ENCODE measurements around the gene FBXO44. TPM values are rescaled to one million over a fixed set of nuclear protein-coding genes. Genes with fewer than 3 reads are reported as not detected.

Gene FBXO44
- total RNA-seq, 3 donors from 2014 or later: 14.1 to 32.1 (median 31.3) TPM

DNA sequence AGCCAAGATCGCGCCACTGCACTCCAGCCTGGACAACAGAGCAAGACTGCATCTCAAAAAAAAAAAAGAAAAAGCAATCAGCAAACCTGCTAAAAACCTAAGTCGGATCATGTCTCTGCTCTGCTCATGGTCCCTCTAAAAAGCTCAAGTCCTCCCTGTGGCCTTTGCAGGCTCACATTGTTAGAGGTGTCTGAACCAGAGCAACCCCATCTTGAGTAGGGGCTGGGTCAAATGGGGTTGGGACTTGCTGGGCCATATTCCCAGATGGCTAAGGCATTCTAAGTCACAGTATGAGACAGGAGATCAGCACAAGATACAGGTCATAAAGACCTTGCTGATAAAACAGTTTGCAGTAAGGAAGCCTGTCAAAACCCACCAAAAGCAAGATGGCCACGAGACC lies 33.8 kb downstream of the FBXO44 start:
- Histone ChIP-seq H3K4me3 (no peak overlapping the region), H3K27me3 (peaks cover 6 to 31% of the 10 kb centered on the region in 2 donors)

GRCh38 chr1:11690397-11691301 lies 36.0 kb downstream of the FBXO44 start:
- peak overlapping the region in 2 of 3 donors; percentile 54 to 69 for H3K4me3 ChIP-seq
- no peaks in the 10 kb centered on the region for H3K9me3 ChIP-seq
- H3K27me3 ChIP-seq: peaks cover 6 to 31% of the 10 kb centered on the region in 2 donors
- peaks cover 11% of the 10 kb centered on the region in 2 donors for H3K4me1 ChIP-seq
- TF ChIP-seq, protein P1, sequence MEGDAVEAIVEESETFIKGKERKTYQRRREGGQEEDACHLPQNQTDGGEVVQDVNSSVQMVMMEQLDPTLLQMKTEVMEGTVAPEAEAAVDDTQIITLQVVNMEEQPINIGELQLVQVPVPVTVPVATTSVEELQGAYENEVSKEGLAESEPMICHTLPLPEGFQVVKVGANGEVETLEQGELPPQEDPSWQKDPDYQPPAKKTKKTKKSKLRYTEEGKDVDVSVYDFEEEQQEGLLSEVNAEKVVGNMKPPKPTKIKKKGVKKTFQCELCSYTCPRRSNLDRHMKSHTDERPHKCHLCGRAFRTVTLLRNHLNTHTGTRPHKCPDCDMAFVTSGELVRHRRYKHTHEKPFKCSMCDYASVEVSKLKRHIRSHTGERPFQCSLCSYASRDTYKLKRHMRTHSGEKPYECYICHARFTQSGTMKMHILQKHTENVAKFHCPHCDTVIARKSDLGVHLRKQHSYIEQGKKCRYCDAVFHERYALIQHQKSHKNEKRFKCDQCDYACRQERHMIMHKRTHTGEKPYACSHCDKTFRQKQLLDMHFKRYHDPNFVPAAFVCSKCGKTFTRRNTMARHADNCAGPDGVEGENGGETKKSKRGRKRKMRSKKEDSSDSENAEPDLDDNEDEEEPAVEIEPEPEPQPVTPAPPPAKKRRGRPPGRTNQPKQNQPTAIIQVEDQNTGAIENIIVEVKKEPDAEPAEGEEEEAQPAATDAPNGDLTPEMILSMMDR (IDR thresholded peaks at IDR 0.05): no peak
- TF ChIP-seq POLR2A (IDR thresholded peaks at IDR 0.05): no peak
- no peak for TF ChIP-seq POLR2AphosphoS5 (IDR thresholded peaks at IDR 0.05)
- DNase-seq (ENCODE audit: low spot score in 2 of 2): no peak
- H3K27ac ChIP-seq: no peak overlapping the region
- intact Hi-C loops (cut with DNase I; ENCODE audit: low total_unique reads): no loop called here
- H3K36me3 ChIP-seq: no peaks in the 10 kb centered on the region

More for the DNA sequence above, 33.8 kb downstream of the FBXO44 start:
- TF ChIP-seq POLR2A (IDR thresholded peaks at IDR 0.05) (no peak), POLR2AphosphoS5 (IDR thresholded peaks at IDR 0.05) (no peak)
- TF ChIP-seq, protein P1 (IDR thresholded peaks at IDR 0.05): no peak
- Histone ChIP-seq H3K36me3 (no peaks in the 10 kb centered on the region), H3K4me1 (peaks cover 11% of the 10 kb centered on the region in 2 donors), H3K27ac (no peak overlapping the region), H3K9me3 (no peaks in the 10 kb centered on the region)
- intact Hi-C loops (cut with DNase I; ENCODE audit: low total_unique reads): no loop called here
- no peak for DNase-seq (ENCODE audit: low spot score in 2 of 2)

DNA sequence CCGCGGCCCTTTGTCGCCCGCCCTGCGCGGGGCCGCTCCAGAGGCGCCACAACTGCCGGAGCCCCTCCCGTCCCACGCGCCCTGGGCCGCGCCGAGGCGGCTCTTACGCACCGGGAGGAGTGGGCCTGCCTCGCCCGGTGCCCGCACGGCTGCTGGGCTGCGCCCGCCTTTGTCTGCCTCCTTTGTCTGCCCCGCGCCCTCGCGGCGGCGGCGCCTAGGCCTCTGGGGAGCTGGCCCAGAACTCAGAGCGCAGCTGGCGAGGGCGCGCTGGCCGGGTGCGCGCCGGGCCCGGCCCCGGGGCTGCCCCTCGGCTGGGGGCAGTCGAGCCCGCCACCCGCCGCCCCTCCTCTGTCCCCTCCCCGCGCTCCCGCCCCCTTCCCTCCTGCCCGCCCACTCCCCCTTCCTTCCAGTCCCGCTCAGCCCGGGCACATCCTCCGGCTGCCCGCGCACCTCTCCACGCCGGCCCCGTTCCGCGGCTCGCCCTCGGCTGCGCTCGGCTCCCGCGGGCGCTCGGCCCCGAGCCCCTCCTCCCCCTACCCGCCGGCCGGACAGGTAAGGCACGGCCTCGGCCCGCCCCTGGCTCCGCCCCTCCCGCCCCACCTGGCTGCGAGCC lies 36.7 kb downstream of the FBXO44 start, which contains the start of gene DRAXIN:
DRAXIN (plus strand) TSS at position 409 of the 613 bp plus-strand sequence. CDS start 14,549 bp downstream, outside the sequence.
- Histone ChIP-seq H3K4me3 (peak within 1 kb of the TSS in 2 of 3 donors; percentile 54 to 69), H3K27ac (no peak within 1 kb of the TSS), H3K9me3 (no peaks in the 10 kb centered on the region), H3K36me3 (no peaks in the 10 kb centered on the region), H3K4me1 (peaks cover 11% of the 10 kb centered on the region in 2 donors), H3K27me3 (peaks cover 6 to 31% of the 10 kb centered on the region in 2 donors)
- intact Hi-C loops (cut with DNase I; ENCODE audit: low total_unique reads): no loop called here
- TF ChIP-seq POLR2A (IDR thresholded peaks at IDR 0.05) (no peak), POLR2AphosphoS5 (IDR thresholded peaks at IDR 0.05) (no peak)
- TF ChIP-seq, protein P1 (IDR thresholded peaks at IDR 0.05): no peak
- DNase-seq (ENCODE audit: low spot score in 2 of 2): no peak

- Histone ChIP-seq H3K9me3 (no peaks in the 10 kb centered on the region), H3K27ac (no peak overlapping the region), H3K27me3 (peaks cover 6 to 31% of the 10 kb centered on the region in 2 donors), H3K4me3 (peak overlapping the region in 2 of 3 donors; percentile 54 to 69), H3K4me1 (peaks cover 11% of the 10 kb centered on the region in 2 donors), H3K36me3 (no peaks in the 10 kb centered on the region)
- DNase-seq (ENCODE audit: low spot score in 2 of 2): no peak
- intact Hi-C loops (cut with DNase I; ENCODE audit: low total_unique reads): no loop called here
- TF ChIP-seq POLR2A (IDR thresholded peaks at IDR 0.05): no peak
- TF ChIP-seq POLR2AphosphoS5 (IDR thresholded peaks at IDR 0.05): no peak
- TF ChIP-seq, protein P1 (IDR thresholded peaks at IDR 0.05): no peak
Measured at GRCh38 chr1:11691928-11692711, 37.4 kb downstream of the FBXO44 start.

Data from breast epithelium (tissue), 4 donors.